Activated T-cell treated with anti-CD3 and anti-CD28 coated beads, Interleukin-2, amount 50 U/mL, for 24 hours (primary cell): ENCODE measurements around the gene IPO9.

ENCODE experiments used
- DNase-seq: peaks from one replicate; pipeline ENCODE4 v3.0.0-alpha.2; 2020
- H3K27ac Mint-ChIP-seq: 2 replicates; pipeline ENCODE4 v1.8.0; 2020; ENCODE audit warnings: mild to moderate bottlenecking, mixed read lengths
- H3K27me3 Mint-ChIP-seq: 2 replicates; pipeline ENCODE4 v1.8.0; 2020; ENCODE audit warnings: mixed read lengths
- H3K36me3 Mint-ChIP-seq: 2 replicates; pipeline ENCODE4 v1.8.0; 2020; ENCODE audit warnings: low read depth, mixed read lengths
- H3K4me1 Mint-ChIP-seq: 2 replicates; pipeline ENCODE4 v1.8.0; 2020; ENCODE audit warnings: low read depth, mixed read lengths
- H3K4me3 Mint-ChIP-seq: 2 replicates; pipeline ENCODE4 v1.8.0; 2020; ENCODE audit warnings: mild to moderate bottlenecking, moderate library complexity, mixed read lengths
- H3K9me3 Mint-ChIP-seq: 2 replicates; pipeline ENCODE4 v1.8.0; 2020; ENCODE audit warnings: mixed read lengths

IPO9 gene

GRCh38 chr1:201911826-201912571, 83.0 kb downstream of the IPO9 start:
- no peaks in the 10 kb centered on the region for H3K4me1 Mint-ChIP-seq
- H3K36me3 Mint-ChIP-seq: no peaks in the 10 kb centered on the region
- no peak overlapping the region for H3K4me3 Mint-ChIP-seq
- peaks cover 11% of the 10 kb centered on the region for H3K27me3 Mint-ChIP-seq
- H3K9me3 Mint-ChIP-seq: no peaks in the 10 kb centered on the region
- H3K27ac Mint-ChIP-seq: no peak overlapping the region
- DNase-seq: no peak

GRCh38 chr1:201912832-201913231, 83.9 kb downstream of the IPO9 start:
- H3K27ac Mint-ChIP-seq: no peak overlapping the region

GRCh38 chr1:201914456-201915235, 85.7 kb downstream of the IPO9 start:
- H3K27ac Mint-ChIP-seq: no peak overlapping the region
- no peaks in the 10 kb centered on the region for H3K36me3 Mint-ChIP-seq
- H3K9me3 Mint-ChIP-seq: no peaks in the 10 kb centered on the region
- no peak for DNase-seq
- no peaks in the 10 kb centered on the region for H3K4me1 Mint-ChIP-seq
- H3K4me3 Mint-ChIP-seq: no peak overlapping the region
- H3K27me3 Mint-ChIP-seq: peaks cover 11% of the 10 kb centered on the region

More at GRCh38 chr1:201912832-201913231, 83.9 kb downstream of the IPO9 start:
- DNase-seq: no peak
- H3K4me3 Mint-ChIP-seq: no peak overlapping the region
- H3K9me3 Mint-ChIP-seq: no peaks in the 10 kb centered on the region
- no peaks in the 10 kb centered on the region for H3K36me3 Mint-ChIP-seq
- no peaks in the 10 kb centered on the region for H3K4me1 Mint-ChIP-seq
- H3K27me3 Mint-ChIP-seq: peaks cover 11% of the 10 kb centered on the region

DNA sequence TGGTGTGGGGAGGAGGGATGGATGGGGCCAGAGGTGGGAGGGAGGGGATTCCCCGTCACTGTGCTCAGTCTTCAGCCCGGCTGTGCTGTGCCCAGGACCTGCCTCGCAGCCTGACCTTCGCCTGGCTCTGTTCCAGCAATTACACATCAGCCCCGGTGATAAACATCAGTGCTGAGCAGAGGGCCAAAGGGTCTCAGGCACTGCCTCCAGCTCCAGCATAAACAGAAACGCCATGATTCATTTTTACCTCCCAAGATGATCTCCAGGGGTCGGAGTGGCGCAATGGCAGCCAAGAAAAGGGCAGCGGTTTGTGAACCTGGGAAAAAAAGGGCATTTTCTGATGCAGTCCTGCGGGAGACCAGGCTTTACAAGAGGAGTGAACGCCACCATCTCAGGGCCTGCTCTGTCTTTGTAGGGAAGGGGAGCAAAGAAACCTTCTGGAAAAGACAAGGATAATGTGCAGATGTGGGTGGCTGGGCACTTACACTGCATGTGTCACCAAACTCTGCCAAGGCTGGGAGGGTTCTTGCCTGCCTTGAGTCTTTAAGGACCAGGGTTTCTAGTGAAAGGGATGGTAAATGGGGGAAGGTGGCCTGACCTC, 87.8 kb downstream of the IPO9 start:
- Mint-ChIP-seq H3K27me3 (peaks cover 17% of the 10 kb centered on the region), H3K4me3 (no peak overlapping the region), H3K36me3 (no peaks in the 10 kb centered on the region), H3K4me1 (no peaks in the 10 kb centered on the region), H3K9me3 (no peaks in the 10 kb centered on the region), H3K27ac (no peak overlapping the region)
- no peak for DNase-seq

DNA sequence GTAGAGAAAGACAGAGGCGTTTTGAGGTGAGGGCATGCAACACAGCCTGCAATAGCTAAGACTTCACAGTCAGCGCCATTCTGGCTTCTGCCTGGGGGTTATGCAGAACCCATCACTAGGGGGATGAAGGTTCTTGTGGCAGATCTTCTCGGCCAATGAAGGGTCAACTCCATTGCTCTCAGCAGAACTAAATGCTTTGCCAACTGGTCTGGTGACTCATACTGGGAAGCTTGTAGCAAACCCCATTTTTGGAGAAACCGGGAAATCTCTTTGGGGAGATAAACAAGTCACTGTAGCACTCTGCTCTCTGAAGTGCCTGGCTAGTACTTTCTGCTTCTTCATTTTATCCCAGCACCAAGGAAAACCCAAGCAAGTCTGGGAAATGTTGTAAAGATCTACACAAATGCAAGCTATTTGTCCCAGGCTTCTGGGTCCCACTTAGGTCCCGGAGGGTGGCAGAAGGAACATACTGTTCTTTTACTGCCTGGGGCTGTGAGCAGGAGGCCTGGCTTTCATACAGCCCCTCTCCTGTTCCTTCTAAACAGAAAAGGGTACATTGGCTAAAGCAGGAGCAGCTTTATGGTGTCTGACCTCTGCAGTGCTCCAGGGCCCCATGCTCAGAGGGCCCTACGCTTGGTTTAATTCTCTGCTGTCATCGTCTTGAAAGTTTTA, 88.5 kb downstream of the IPO9 start:
- Mint-ChIP-seq H3K4me3 (no peak overlapping the region), H3K9me3 (no peaks in the 10 kb centered on the region), H3K27me3 (peaks cover 17% of the 10 kb centered on the region), H3K36me3 (no peaks in the 10 kb centered on the region), H3K27ac (no peak overlapping the region), H3K4me1 (no peaks in the 10 kb centered on the region)
- DNase-seq: no peak

DNA sequence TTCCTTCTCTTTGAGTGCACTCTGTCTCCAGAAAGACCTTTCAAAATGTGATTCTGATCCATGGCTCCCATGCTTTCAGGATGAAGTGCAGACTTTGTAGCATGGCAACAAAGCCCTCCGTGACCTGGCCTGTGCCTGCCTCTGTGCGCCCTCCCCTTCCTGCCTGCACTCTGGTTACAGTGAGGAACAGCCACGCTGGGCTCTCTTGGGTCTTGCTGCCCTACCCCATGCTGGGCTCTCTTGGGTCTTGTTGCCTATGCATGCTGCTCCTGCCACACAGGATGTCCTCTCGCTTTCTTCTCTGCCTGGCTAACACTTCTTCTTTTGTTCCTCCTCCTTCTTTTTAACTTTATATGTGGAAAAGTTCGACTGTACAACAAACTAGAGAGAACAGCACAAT, 89.4 kb downstream of the IPO9 start:
- no peak for DNase-seq
- H3K9me3 Mint-ChIP-seq: no peaks in the 10 kb centered on the region
- peaks cover 17% of the 10 kb centered on the region for H3K27me3 Mint-ChIP-seq
- no peak overlapping the region for H3K4me3 Mint-ChIP-seq
- H3K36me3 Mint-ChIP-seq: no peaks in the 10 kb centered on the region
- no peak overlapping the region for H3K27ac Mint-ChIP-seq
- no peaks in the 10 kb centered on the region for H3K4me1 Mint-ChIP-seq

GRCh38 chr1:201921952-201922558, 93.1 kb downstream of the IPO9 start:
- H3K36me3 Mint-ChIP-seq: no peaks in the 10 kb centered on the region
- no peaks in the 10 kb centered on the region for H3K4me1 Mint-ChIP-seq
- peaks cover 6% of the 10 kb centered on the region for H3K27me3 Mint-ChIP-seq
- H3K27ac Mint-ChIP-seq: no peak overlapping the region
- no peak overlapping the region for H3K4me3 Mint-ChIP-seq
- DNase-seq: no peak
- H3K9me3 Mint-ChIP-seq: no peaks in the 10 kb centered on the region

DNA sequence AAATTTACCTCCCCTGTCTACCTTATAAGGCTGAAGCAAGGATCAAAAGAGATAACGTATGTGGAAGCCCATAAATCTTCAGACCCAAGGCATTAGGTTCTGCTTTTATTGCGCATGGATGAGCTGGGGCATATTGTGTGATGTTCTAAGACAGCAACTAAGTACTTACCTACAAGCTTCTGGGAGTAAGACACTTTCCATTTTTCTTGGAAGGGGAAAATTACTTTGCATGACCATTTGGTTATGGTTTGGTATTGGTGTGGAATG, 96.3 kb downstream of the IPO9 start:
- no peaks in the 10 kb centered on the region for H3K36me3 Mint-ChIP-seq
- no peaks in the 10 kb centered on the region for H3K9me3 Mint-ChIP-seq
- peaks cover 6% of the 10 kb centered on the region for H3K27me3 Mint-ChIP-seq
- no peak for DNase-seq
- no peak overlapping the region for H3K4me3 Mint-ChIP-seq
- H3K27ac Mint-ChIP-seq: no peak overlapping the region
- no peaks in the 10 kb centered on the region for H3K4me1 Mint-ChIP-seq

DNA sequence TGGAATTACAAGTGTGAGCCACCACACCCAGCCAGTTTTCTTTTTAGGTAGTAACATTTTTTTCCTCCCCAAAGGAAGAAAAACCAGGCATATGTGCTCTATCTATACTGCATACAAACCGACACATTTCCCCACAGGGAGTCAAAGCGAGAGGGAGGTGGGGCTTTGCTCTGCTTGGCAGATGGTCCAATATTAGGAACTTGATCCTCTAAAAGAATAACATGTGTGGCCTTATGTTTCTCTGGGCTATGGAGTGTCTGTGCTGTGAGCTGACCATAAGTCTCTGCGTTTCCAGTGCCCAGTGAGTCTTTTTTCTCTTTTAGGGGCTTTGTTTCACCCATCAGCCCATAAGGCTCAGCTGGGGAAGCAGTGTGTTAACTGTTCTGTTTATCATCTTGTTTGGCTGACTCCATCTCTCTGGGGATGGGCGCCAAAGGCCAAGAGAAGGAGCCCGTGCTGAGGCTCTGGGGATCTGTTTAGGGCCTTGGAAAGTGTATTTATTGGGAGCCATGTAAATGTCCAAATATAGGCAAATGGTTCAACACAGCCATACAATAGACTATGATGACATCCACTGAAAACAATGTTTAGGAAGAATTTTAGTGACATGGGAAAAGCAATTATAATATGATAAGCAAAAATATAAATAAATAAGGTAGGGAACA, 97.2 kb downstream of the IPO9 start:
- no peak overlapping the region for H3K4me3 Mint-ChIP-seq
- H3K27ac Mint-ChIP-seq: no peak overlapping the region
- DNase-seq: no peak
- H3K9me3 Mint-ChIP-seq: no peaks in the 10 kb centered on the region
- peaks cover 3% of the 10 kb centered on the region for H3K27me3 Mint-ChIP-seq
- no peaks in the 10 kb centered on the region for H3K36me3 Mint-ChIP-seq
- H3K4me1 Mint-ChIP-seq: no peaks in the 10 kb centered on the region

- H3K27ac Mint-ChIP-seq: no peak overlapping the region
- no peak for DNase-seq
- H3K36me3 Mint-ChIP-seq: no peaks in the 10 kb centered on the region
- H3K27me3 Mint-ChIP-seq: no peaks in the 10 kb centered on the region
- no peak overlapping the region for H3K4me3 Mint-ChIP-seq
- H3K9me3 Mint-ChIP-seq: no peaks in the 10 kb centered on the region
- H3K4me1 Mint-ChIP-seq: no peaks in the 10 kb centered on the region
Measured at GRCh38 chr1:201928266-201928665, 99.3 kb downstream of the IPO9 start.

DNA sequence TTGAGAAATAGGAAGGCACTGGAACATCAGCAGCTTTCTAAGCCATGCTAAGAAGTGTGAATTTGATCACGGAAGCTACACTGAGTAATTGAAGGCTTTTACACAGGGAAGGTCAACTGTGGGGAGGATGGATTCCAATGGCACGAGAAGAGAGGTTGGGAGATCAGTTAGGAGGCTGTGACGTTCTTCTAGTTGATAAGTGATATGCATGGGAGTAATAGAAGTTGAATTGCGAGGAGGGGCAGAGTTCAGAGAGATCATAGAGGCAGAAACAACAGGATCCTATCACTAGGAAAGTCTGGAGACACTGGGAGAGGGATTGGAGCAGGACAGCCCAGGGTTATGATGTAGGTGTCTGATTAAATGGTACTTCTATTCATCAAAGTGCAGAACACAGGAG, 101.2 kb downstream of the IPO9 start:
- Mint-ChIP-seq H3K4me3 (no peak overlapping the region), H3K9me3 (no peaks in the 10 kb centered on the region), H3K36me3 (no peaks in the 10 kb centered on the region), H3K27me3 (peaks cover 5% of the 10 kb centered on the region), H3K27ac (no peak overlapping the region), H3K4me1 (no peaks in the 10 kb centered on the region)
- no peak for DNase-seq

- DNase-seq: no peak
- peaks cover 5% of the 10 kb centered on the region for H3K27me3 Mint-ChIP-seq
- no peaks in the 10 kb centered on the region for H3K36me3 Mint-ChIP-seq
- H3K4me1 Mint-ChIP-seq: no peaks in the 10 kb centered on the region
- no peak overlapping the region for H3K4me3 Mint-ChIP-seq
- H3K9me3 Mint-ChIP-seq: no peaks in the 10 kb centered on the region
- no peak overlapping the region for H3K27ac Mint-ChIP-seq
Measured at GRCh38 chr1:201930803-201931202, 101.8 kb downstream of the IPO9 start.
